H9 (cell line): Measurements from ENCODE around the gene EIF4A3. TPM values are rescaled to one million over a fixed set of nuclear protein-coding genes. Genes with fewer than 3 reads are reported as not detected.

Source experiments
- DNase-seq: peaks from one replicate; pipeline ENCODE4 v3.0.0-alpha.2; 2017
- H2AFZ ChIP-seq: one replicate; pipeline ENCODE4 v1.6.1; 2013; ENCODE audit warnings: mild to moderate bottlenecking, low read length, control low read depth, moderate library complexity
- H2AK5ac ChIP-seq: 2 replicates; pipeline ENCODE4 v1.6.1; 2013; ENCODE audit warnings: low read length, control low read depth, mixed read lengths; ENCODE audit not compliant: insufficient read length
- H2BK120ac ChIP-seq: one replicate; pipeline ENCODE4 v1.6.1; 2013; ENCODE audit warnings: low read depth, mild to moderate bottlenecking, low read length, control low read depth, inconsistent platforms; ENCODE audit not compliant: poor library complexity, severe bottlenecking
- H2BK12ac ChIP-seq: 2 replicates; pipeline ENCODE4 v1.6.1; 2013; ENCODE audit warnings: low read length, control low read depth, mixed read lengths, low read depth; ENCODE audit not compliant: insufficient read length
- H2BK15ac ChIP-seq: 2 replicates; pipeline ENCODE4 v1.6.1; 2013; ENCODE audit warnings: low read depth, low read length, control low read depth
- H2BK20ac ChIP-seq: one replicate; pipeline ENCODE4 v1.6.1; 2013; ENCODE audit warnings: low read depth, mild to moderate bottlenecking, low read length, control low read depth, inconsistent platforms; ENCODE audit not compliant: poor library complexity, severe bottlenecking
- H2BK5ac ChIP-seq: 2 replicates; pipeline ENCODE4 v1.6.1; 2013; ENCODE audit warnings: low read length, control low read depth, mixed read lengths; ENCODE audit not compliant: insufficient read length
- H3K14ac ChIP-seq: 2 replicates; pipeline ENCODE4 v1.6.1; 2013; ENCODE audit warnings: low read length, control low read depth; ENCODE audit not compliant: insufficient read depth
- H3K18ac ChIP-seq: 2 replicates; pipeline ENCODE4 v1.6.1; 2013; ENCODE audit warnings: low read depth, mild to moderate bottlenecking, mixed read lengths, low read length, control low read depth; ENCODE audit not compliant: insufficient read length
- H3K23ac ChIP-seq: 2 replicates; pipeline ENCODE4 v1.6.1; 2013; ENCODE audit warnings: low read length, control low read depth, mixed read lengths, low read depth; ENCODE audit not compliant: insufficient read length
- H3K23me2 ChIP-seq: 2 replicates; pipeline ENCODE4 v1.6.1; 2013; ENCODE audit warnings: low read depth, mild to moderate bottlenecking, mixed read lengths, low read length, control low read depth; ENCODE audit not compliant: insufficient read length, poor library complexity, severe bottlenecking
- H3K27ac ChIP-seq: 2 replicates; pipeline ENCODE4 v1.5.1; 2013; ENCODE audit warnings: low read length, control low read depth, mixed read lengths, low read depth; ENCODE audit not compliant: insufficient read length
- H3K27me3 ChIP-seq: 2 replicates; pipeline ENCODE4 v1.6.1; 2013; ENCODE audit warnings: low read length, control low read depth, inconsistent platforms; ENCODE audit not compliant: insufficient read depth
- H3K4ac ChIP-seq: 2 replicates; pipeline ENCODE4 v1.6.1; 2013; ENCODE audit warnings: low read depth, mild to moderate bottlenecking, control low read depth, inconsistent platforms, low read length, moderate library complexity
- H3K4me1 ChIP-seq: 2 replicates; pipeline ENCODE4 v1.6.1; 2013; ENCODE audit warnings: low read length, control low read depth, inconsistent platforms; ENCODE audit not compliant: insufficient read depth
- H3K4me2 ChIP-seq: 2 replicates; pipeline ENCODE4 v1.6.1; 2013; ENCODE audit warnings: low read length, control low read depth, mixed read lengths; ENCODE audit not compliant: insufficient read length, insufficient read depth
- H3K56ac ChIP-seq: 2 replicates; pipeline ENCODE4 v1.6.1; 2013; ENCODE audit warnings: low read depth, mild to moderate bottlenecking, mixed read lengths, low read length, control low read depth; ENCODE audit not compliant: insufficient read length
- H3K79me1 ChIP-seq: 2 replicates; pipeline ENCODE4 v1.6.1; 2013; ENCODE audit warnings: low read depth, mild to moderate bottlenecking, moderate library complexity, low read length, control low read depth, inconsistent platforms; ENCODE audit not compliant: insufficient read depth, poor library complexity, severe bottlenecking
- H3K79me2 ChIP-seq: 2 replicates; pipeline ENCODE4 v1.6.1; 2013; ENCODE audit warnings: low read length, control low read depth, inconsistent platforms; ENCODE audit not compliant: insufficient read depth
- H3K9ac ChIP-seq: 2 replicates; pipeline ENCODE4 v1.6.1; 2013; ENCODE audit warnings: low read length, control low read depth, mixed read lengths; ENCODE audit not compliant: insufficient read length; ENCODE audit errors: extremely low read depth
- H3K9me3 ChIP-seq: one replicate; pipeline ENCODE4 v1.6.1; 2013; ENCODE audit warnings: low read depth, low read length, inconsistent platforms; ENCODE audit not compliant: control insufficient read depth
- H3T11ph ChIP-seq: one replicate; pipeline ENCODE4 v1.6.1; 2013; ENCODE audit warnings: mild to moderate bottlenecking, low read length, control low read depth, inconsistent platforms
- H4K20me1 ChIP-seq: one replicate; pipeline ENCODE4 v1.6.1; 2013; ENCODE audit not compliant: control insufficient read depth, insufficient read length, insufficient read depth
- H4K5ac ChIP-seq: 2 replicates; pipeline ENCODE4 v1.6.1; 2013; ENCODE audit warnings: low read depth, mild to moderate bottlenecking, mixed read lengths, low read length, control low read depth; ENCODE audit not compliant: insufficient read length
- H4K8ac ChIP-seq: replicated peaks from 2 replicates; pipeline ENCODE4 v1.6.1; 2013; ENCODE audit warnings: low read length, control low read depth, mixed read lengths, low read depth; ENCODE audit not compliant: insufficient read length
- H4K91ac ChIP-seq: 2 replicates; pipeline ENCODE4 v1.6.1; 2013; ENCODE audit warnings: low read depth, mild to moderate bottlenecking, moderate library complexity, mixed read lengths, low read length, control low read depth; ENCODE audit not compliant: insufficient read length
- H3K27ac Mint-ChIP-seq, 3 experiments: 2 replicates in 2 of 3; 3 replicates in 1 of 3; pipeline ENCODE4 v1.8.0; 2020 to 2021; ENCODE audit warnings: mixed read lengths in 3 of 3, mild to moderate bottlenecking in 1 of 3, moderate library complexity in 1 of 3
- H3K27me3 Mint-ChIP-seq: 2 replicates; pipeline ENCODE4 v1.8.0; 2021; ENCODE audit warnings: low read depth, mild to moderate bottlenecking, moderate library complexity, mixed read lengths
- H3K36me3 Mint-ChIP-seq, 3 experiments: 2 replicates in 2 of 3; 3 replicates in 1 of 3; pipeline ENCODE4 v1.8.0; 2020 to 2021; ENCODE audit warnings: low read depth in 3 of 3, mixed read lengths in 3 of 3; ENCODE audit not compliant: insufficient read depth in 1 of 3
- H3K4me1 Mint-ChIP-seq, 2 experiments: 2 replicates each; pipeline ENCODE4 v1.8.0; 2020; ENCODE audit warnings: mixed read lengths in 2 of 2
- H3K4me3 Mint-ChIP-seq, 2 experiments: 2 replicates in 1 of 2; 3 replicates in 1 of 2; pipeline ENCODE4 v1.8.0; 2020 to 2021; ENCODE audit warnings: mild to moderate bottlenecking in 2 of 2, mixed read lengths in 2 of 2, moderate library complexity in 1 of 2
- H3K9me3 Mint-ChIP-seq, 2 experiments: 2 replicates in 1 of 2; 3 replicates in 1 of 2; pipeline ENCODE4 v1.8.0; 2020; ENCODE audit warnings: mild to moderate bottlenecking in 2 of 2, mixed read lengths in 2 of 2, moderate library complexity in 1 of 2
- WGBS: extraction: QIAGEN DNeasy Blood & Tissue Kit; methylation state at CpG from one replicate; pipeline ENCODE4 v1.1.7; 2013; ENCODE audit warnings: missing lambda C conversion rate, low lambda C conversion rate, mixed read lengths; ENCODE audit not compliant: insufficient read length; ENCODE audit errors: extremely low coverage; 5-methylcytosine and 5-hydroxymethylcytosine counted together
- total RNA-seq: library from RNA; stranded (reverse); gene quantifications from 2 replicates; pipeline ENCODE4 v1.2.1, GENCODE V29; 2021
- TF ChIP-seq, protein P1 (sequence below): fragments of 200-600 bp; sonication (generic); conservative IDR thresholded peaks from 3 replicates; pipeline ENCODE4 v1.8.0; 2021; ENCODE audit warnings: antibody characterized with exemption, mild to moderate bottlenecking

Gene EIF4A3
- total RNA-seq, 1 experiment from 2014 or later = 162 TPM

DNA sequence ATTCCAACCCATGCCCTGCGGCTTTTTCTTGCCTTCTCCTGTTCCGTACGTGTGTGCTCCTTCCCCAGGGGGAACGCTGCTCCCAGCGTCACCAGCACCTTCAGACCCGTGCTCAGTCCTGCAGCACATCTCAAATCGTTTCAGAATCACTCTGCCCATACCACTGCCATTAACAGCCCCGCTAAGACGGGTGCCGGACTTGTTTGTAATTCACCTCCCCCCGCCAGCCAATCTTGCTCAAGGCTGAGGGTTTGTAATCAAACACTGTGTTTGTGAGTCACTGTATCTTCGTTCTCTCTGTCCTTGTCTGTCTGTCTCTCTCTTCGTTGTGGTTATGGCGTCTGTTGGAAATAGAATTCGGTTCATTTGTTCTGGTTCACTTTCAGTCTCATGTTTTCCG is 40.2 kb upstream of the EIF4A3 start:
- no peak overlapping the region for H3K56ac ChIP-seq
- no peak overlapping the region for H3K4me2 ChIP-seq
- H3K79me2 ChIP-seq = no peaks in the 10 kb centered on the region
- no peaks in the 10 kb centered on the region for H3K9me3 Mint-ChIP-seq
- no peaks in the 10 kb centered on the region for H3K4me1 ChIP-seq
- no peak overlapping the region for H2AFZ ChIP-seq
- no peak overlapping the region for H3K9ac ChIP-seq
- no peak overlapping the region for H2BK120ac ChIP-seq
- H3K9me3 ChIP-seq = no peaks in the 10 kb centered on the region
- WGBS = no CpG with 5 or more reads among the region's 16 CpGs
- peaks cover 2 to 14% of the 10 kb centered on the region in 2 experiments; a peak in 3 of 4 replicates for H3K4me1 Mint-ChIP-seq
- H3K23me2 ChIP-seq = no peaks in the 10 kb centered on the region
- H3K27ac Mint-ChIP-seq = no peak overlapping the region
- no peak overlapping the region for H4K5ac ChIP-seq
- H3K23ac ChIP-seq = no peak overlapping the region
- no peak overlapping the region for H3K18ac ChIP-seq
- H2BK12ac ChIP-seq = no peak overlapping the region
- H4K20me1 ChIP-seq = no peaks in the 10 kb centered on the region
- H4K8ac ChIP-seq = no peak overlapping the region
- H3K79me1 ChIP-seq = no peaks in the 10 kb centered on the region
- no peak overlapping the region for H3K4ac ChIP-seq
- no peak overlapping the region for H2AK5ac ChIP-seq
- H2BK20ac ChIP-seq = no peak overlapping the region
- no peak for DNase-seq
- no peak overlapping the region for H3K27ac ChIP-seq
- no peak overlapping the region for H3T11ph ChIP-seq
- no peaks in the 10 kb centered on the region for H3K36me3 Mint-ChIP-seq
- H4K91ac ChIP-seq = no peak overlapping the region
- no peak overlapping the region for H3K4me3 Mint-ChIP-seq
- no peaks in the 10 kb centered on the region for H3K27me3 ChIP-seq
- TF ChIP-seq, protein P1, sequence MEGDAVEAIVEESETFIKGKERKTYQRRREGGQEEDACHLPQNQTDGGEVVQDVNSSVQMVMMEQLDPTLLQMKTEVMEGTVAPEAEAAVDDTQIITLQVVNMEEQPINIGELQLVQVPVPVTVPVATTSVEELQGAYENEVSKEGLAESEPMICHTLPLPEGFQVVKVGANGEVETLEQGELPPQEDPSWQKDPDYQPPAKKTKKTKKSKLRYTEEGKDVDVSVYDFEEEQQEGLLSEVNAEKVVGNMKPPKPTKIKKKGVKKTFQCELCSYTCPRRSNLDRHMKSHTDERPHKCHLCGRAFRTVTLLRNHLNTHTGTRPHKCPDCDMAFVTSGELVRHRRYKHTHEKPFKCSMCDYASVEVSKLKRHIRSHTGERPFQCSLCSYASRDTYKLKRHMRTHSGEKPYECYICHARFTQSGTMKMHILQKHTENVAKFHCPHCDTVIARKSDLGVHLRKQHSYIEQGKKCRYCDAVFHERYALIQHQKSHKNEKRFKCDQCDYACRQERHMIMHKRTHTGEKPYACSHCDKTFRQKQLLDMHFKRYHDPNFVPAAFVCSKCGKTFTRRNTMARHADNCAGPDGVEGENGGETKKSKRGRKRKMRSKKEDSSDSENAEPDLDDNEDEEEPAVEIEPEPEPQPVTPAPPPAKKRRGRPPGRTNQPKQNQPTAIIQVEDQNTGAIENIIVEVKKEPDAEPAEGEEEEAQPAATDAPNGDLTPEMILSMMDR = no peak
- no peak overlapping the region for H2BK15ac ChIP-seq
- peaks cover 6% of the 10 kb centered on the region for H3K27me3 Mint-ChIP-seq
- no peak overlapping the region for H2BK5ac ChIP-seq
- H3K14ac ChIP-seq = no peak overlapping the region
